Fibroblast of the aortic adventitia (primary cell): ENCODE data around the gene ACACB. TPM values are rescaled to one million over a fixed set of nuclear protein-coding genes. Genes with fewer than 3 reads are reported as not detected.

Source experiments
- DNase-seq: peaks from one replicate; pipeline ENCODE4 v3.0.0-alpha.2; 2010; ENCODE audit warnings: low read depth
- H3K4me3 ChIP-seq: 2 replicates; pipeline ENCODE4 v1.5.1; 2011; ENCODE audit warnings: low read depth, mild to moderate bottlenecking, control low read depth, low read length, moderate library complexity
- total RNA-seq: library from RNA; depleted of rRNA; stranded (reverse); fragments of >200 nt; gene quantifications from 2 replicates; pipeline ENCODE4 v1.2.3, GENCODE V29; 2012; ENCODE audit warnings: low replicate concordance
- TF ChIP-seq, protein P1 (sequence below): IDR thresholded peaks from 2 replicates; pipeline ENCODE4 v1.5.1; 2011; ENCODE audit warnings: mild to moderate bottlenecking, low read length, control low read depth, inconsistent platforms; ENCODE audit not compliant: insufficient read depth

Gene ACACB
- total RNA-seq, 1 donor, result 14.7 TPM

DNA sequence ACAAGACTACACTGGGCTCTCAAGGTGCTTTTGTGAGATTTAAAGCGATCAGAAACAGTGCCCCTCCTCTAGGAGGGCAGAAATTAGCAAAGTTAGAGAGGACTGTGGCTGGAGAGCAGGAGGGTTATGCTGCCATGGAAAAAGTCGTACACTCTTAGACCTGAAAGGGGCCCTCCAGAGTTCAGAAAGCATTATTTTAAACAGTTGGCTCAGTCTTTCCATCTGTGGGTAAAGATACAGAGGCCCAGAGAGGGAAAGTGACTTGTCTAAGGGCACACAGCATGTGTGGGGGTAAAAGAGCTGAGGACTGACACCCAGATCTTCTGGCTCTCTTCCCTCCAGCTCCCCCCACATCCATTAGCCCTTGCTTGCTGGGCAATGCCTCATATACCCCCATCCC lies 145.6 kb downstream of the ACACB start:
- DNase-seq, result no peak
- no peak overlapping the region for H3K4me3 ChIP-seq
- TF ChIP-seq, protein P1, sequence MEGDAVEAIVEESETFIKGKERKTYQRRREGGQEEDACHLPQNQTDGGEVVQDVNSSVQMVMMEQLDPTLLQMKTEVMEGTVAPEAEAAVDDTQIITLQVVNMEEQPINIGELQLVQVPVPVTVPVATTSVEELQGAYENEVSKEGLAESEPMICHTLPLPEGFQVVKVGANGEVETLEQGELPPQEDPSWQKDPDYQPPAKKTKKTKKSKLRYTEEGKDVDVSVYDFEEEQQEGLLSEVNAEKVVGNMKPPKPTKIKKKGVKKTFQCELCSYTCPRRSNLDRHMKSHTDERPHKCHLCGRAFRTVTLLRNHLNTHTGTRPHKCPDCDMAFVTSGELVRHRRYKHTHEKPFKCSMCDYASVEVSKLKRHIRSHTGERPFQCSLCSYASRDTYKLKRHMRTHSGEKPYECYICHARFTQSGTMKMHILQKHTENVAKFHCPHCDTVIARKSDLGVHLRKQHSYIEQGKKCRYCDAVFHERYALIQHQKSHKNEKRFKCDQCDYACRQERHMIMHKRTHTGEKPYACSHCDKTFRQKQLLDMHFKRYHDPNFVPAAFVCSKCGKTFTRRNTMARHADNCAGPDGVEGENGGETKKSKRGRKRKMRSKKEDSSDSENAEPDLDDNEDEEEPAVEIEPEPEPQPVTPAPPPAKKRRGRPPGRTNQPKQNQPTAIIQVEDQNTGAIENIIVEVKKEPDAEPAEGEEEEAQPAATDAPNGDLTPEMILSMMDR, result no peak

DNA sequence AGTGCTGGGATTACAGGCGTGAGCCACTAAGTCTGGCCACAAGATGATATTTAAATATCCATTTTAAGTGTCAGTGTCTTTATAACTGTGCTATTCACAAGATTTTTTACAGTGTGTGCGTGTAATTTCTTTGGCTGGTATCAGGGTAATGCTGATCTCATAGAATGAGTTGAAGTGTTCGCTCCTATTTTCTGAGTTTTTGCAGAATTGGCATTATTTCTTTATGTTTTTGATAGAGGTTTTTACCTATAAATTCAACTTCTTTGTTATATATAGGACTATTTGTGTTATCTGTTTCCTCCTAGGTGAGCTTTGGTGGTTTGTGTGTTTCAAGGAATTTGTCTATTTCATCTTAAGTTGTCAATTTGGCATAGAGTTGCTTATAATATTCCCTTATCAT lies 147.1 kb downstream of the ACACB start:
- TF ChIP-seq, protein P1, result no peak
- H3K4me3 ChIP-seq, result no peak overlapping the region
- DNase-seq, result no peak

DNA sequence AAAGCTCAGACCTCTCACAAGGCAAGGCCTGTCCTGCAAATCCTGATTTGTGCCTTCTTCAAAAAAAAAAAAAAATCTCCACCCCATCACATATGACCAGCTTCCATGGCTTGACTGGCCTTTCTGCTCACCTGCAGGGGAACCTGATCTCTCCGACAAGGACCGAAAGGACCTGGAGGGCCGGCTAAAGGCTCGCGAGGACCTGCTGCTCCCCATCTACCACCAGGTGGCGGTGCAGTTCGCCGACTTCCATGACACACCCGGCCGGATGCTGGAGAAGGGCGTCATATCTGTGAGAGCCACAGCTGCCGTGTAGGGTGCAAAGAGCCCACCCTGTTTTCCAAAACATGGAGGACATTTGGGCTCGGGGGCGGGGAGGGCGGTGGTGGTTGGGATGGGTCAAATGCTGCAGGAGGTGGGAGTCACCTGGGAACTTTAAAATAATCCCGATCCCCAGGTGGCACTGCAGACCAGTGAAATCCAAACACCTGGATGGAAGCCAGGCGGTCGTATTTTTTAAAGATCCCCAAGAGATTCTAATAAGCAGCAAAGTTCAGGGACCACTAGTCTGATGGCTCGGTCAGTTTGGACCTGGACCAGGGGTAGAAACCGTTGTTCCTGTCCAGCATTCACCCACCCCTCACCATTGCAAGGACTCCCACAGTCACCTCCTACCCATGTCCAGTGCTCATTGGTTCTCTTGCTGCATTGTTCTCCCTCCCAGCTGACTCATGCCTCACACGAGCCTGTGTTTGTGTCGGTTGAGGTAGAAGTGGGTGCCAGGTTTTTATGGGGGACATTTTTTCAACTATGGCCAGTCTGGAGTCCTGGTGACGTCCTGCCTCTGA lies 147.9 kb downstream of the ACACB start:
- DNase-seq, result peak; percentile 55
- no peak overlapping the region for H3K4me3 ChIP-seq
- TF ChIP-seq, protein P1, result peak; percentile 80

DNA sequence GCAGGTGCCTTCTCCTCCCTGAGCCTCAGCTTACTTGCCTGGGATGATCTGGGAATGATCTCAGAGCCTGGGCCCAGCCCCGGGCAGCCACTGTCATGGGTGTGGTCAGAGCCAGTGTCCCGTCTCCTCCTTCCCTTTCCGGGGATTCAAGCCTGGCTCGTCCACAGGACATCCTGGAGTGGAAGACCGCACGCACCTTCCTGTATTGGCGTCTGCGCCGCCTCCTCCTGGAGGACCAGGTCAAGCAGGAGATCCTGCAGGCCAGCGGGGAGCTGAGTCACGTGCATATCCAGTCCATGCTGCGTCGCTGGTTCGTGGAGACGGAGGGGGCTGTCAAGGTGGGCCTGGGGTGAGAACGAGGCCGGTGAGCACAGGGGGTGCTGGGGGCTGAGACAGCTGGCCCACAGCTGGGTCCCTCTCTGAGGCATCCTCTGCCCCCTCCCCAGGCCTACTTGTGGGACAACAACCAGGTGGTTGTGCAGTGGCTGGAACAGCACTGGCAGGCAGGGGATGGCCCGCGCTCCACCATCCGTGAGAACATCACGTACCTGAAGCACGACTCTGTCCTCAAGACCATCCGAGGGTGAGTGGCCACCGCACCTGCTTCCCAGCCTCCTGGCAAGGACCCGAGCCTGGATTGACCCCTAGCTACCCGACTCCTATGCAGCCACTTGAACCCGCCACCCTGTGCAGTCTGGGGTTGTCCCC lies 148.7 kb downstream of the ACACB start:
- DNase-seq, result no peak
- H3K4me3 ChIP-seq, result no peak overlapping the region
- TF ChIP-seq, protein P1, result no peak

DNA sequence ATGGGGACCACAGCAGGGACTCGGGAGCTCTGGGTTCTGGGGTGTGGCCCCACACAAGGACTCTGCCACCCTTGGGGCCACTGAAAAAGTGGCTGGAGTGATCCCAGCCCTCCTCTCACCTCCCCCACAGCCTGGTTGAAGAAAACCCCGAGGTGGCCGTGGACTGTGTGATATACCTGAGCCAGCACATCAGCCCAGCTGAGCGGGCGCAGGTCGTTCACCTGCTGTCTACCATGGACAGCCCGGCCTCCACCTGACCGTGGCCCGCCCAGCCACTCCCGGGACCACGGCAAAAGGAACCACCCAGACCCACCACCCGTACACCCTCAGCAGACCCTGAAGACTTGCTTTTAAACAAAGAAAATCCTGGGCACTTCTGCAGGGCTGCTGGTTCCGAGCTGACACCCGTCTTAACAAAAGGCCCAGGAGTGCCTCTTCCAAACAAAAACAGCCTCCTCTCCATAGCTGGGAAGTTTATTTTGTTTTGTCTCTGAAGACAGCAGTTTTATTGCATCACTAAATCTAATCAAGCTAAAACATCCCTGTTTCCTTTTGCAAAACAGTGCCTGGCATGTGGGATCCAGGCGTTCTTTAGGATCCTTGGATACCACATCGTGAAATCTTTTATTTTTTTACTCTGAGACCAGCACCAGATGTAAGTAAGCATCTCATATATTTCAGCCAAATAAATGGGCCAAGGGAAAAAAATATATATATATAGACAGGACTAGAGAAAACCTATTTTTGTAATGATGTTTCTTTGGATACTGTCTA lies 149.9 kb downstream of the ACACB start:
- no peak overlapping the region for H3K4me3 ChIP-seq
- no peak for DNase-seq
- TF ChIP-seq, protein P1, result no peak

DNA sequence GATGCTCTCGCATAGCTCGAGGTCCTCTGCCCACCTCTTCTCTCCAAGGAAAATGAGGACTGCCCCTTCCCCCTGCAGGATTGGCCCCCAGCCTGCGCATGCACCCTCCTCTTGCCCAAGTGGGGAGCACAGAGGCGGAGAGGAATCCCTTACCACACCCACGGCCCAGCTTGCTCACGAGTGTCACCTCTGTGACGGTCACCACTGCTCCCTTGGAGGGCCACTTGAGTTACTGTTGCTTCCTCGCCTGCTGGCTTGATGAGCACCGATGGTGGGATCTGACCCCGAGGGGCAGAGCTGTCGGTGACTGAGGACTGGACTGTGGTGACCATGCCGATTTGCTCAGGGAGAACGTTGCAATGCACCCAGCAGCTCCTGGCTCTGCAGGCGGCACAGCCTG lies 151.0 kb downstream of the ACACB start:
- TF ChIP-seq, protein P1, result no peak
- H3K4me3 ChIP-seq, result no peak overlapping the region
- no peak for DNase-seq
